Caco-2 (cell line): ENCODE measurements around the gene TRPC4AP. TPM values are rescaled to one million over a fixed set of nuclear protein-coding genes. Genes with fewer than 3 reads are reported as not detected.

Experiments
- BruUV-seq: library from RNA; stranded (reverse); fragments of 400-500 nt; replicated peaks from 2 replicates; lab custom pipeline; 2021; lab: Mats Ljungman, UMichigan
- CTCF ChIA-PET: fragments of 300-600 bp; sonication (Branson Sonifier 250); formaldehyde crosslinking; loops from one replicate; lab custom pipeline; 2022; ENCODE audit warnings: antibody characterized with exemption; lab: Charles Lee
- POLR2A ChIA-PET: fragments of 300-600 bp; sonication (Branson Sonifier 250); formaldehyde crosslinking; loops from one replicate; lab custom pipeline; 2022; ENCODE audit warnings: antibody characterized with exemption; lab: Charles Lee
- DNase-seq, 2 experiments: peaks; one replicate each; pipeline versions ENCODE4 v3.0.0 to v3.0.0-alpha.2; 2020 to 2022
- H3K27me3 ChIP-seq: replicated peaks from 2 replicates; pipeline ENCODE4 v1.6.0; 2011; ENCODE audit warnings: low read length; ENCODE audit not compliant: control insufficient read depth, insufficient read depth
- H3K36me3 ChIP-seq: 2 replicates; pipeline ENCODE4 v1.5.1; 2011; ENCODE audit warnings: low read length; ENCODE audit not compliant: control insufficient read depth, insufficient read depth
- H3K4me1 ChIP-seq: fragments of 250-450 bp; sonication (Bioruptor Pico); 2 replicates; pipeline ENCODE4 v1.5.1; 2020; ENCODE audit warnings: mild to moderate bottlenecking
- H3K4me3 ChIP-seq: 2 replicates; pipeline ENCODE4 v1.5.1; 2011; ENCODE audit warnings: low read depth, mild to moderate bottlenecking, control low read depth, low read length
- H3K9me3 ChIP-seq: fragments of 250-450 bp; sonication (Bioruptor Pico); 2 replicates; pipeline ENCODE4 v1.5.1; 2020; ENCODE audit warnings: mild to moderate bottlenecking, moderate library complexity
- H3K27ac Mint-ChIP-seq: one replicate; pipeline ENCODE4 v1.8.0; 2022; ENCODE audit warnings: mixed read lengths; ENCODE audit not compliant: unreplicated experiment
- H3K27me3 Mint-ChIP-seq: one replicate; pipeline ENCODE4 v1.8.0; 2022; ENCODE audit warnings: mixed read lengths; ENCODE audit not compliant: insufficient read depth, unreplicated experiment
- H3K36me3 Mint-ChIP-seq: one replicate; pipeline ENCODE4 v1.8.0; 2022; ENCODE audit warnings: mild to moderate bottlenecking, mixed read lengths; ENCODE audit not compliant: insufficient read depth, unreplicated experiment
- H3K4me1 Mint-ChIP-seq: one replicate; pipeline ENCODE4 v1.8.0; 2022; ENCODE audit warnings: low read depth, mixed read lengths; ENCODE audit not compliant: unreplicated experiment
- H3K4me3 Mint-ChIP-seq: one replicate; pipeline ENCODE4 v1.8.0; 2022; ENCODE audit warnings: mild to moderate bottlenecking, moderate library complexity, mixed read lengths; ENCODE audit not compliant: unreplicated experiment
- H3K9me3 Mint-ChIP-seq: one replicate; pipeline ENCODE4 v1.8.0; 2022; ENCODE audit warnings: mixed read lengths; ENCODE audit not compliant: unreplicated experiment
- CTCF ChIP-seq, 2 experiments: fragments of 200-600 bp in 1 of 2; IDR thresholded peaks; 1 replicate in 1 of 2; 2 replicates in 1 of 2; pipeline versions ENCODE4 v1.5.1 to v1.8.0; 2011 to 2022; ENCODE audit warnings: antibody characterized with exemption in 1 of 2, control low read depth in 1 of 2, inconsistent platforms in 1 of 2, low read depth in 1 of 2, low read length in 1 of 2, mild to moderate bottlenecking in 1 of 2, moderate library complexity in 1 of 2; ENCODE audit not compliant: insufficient read depth in 1 of 2, severe bottlenecking in 1 of 2, unreplicated experiment in 1 of 2
- intact Hi-C: fragments of 100-400 bp; cut with micrococcal nuclease; formaldehyde crosslinking; loops from one replicate; pipeline ENCODE4 v1.10.0; 2022; ENCODE audit not compliant: unreplicated experiment
- total RNA-seq: library from RNA; stranded (reverse); gene quantifications from 2 replicates; pipeline ENCODE4 v1.2.3, GENCODE V29; 2022

The TRPC4AP gene
- total RNA-seq, 1 experiment from 2014 or later = 144 TPM

- Mint-ChIP-seq H3K27me3 (no peaks in the 10 kb centered on the region), H3K4me1 (peaks cover 46% of the 10 kb centered on the region), H3K36me3 (peaks cover 52% of the 10 kb centered on the region), H3K27ac (peak overlapping the region; percentile 38), H3K9me3 (no peaks in the 10 kb centered on the region), H3K4me3 (no peak overlapping the region)
- Histone ChIP-seq H3K27me3 (no peaks in the 10 kb centered on the region), H3K9me3 (no peaks in the 10 kb centered on the region), H3K36me3 (no peaks in the 10 kb centered on the region), H3K4me1 (peaks cover 43% of the 10 kb centered on the region), H3K4me3 (no peak overlapping the region)
- BruUV-seq = no TSS peak
- CTCF ChIA-PET = interaction anchor here (1.0 to 2.6 kb wide), 2 partner anchors 52 to 224 kb away, joined by 3 to 13 read pairs; partner anchors contain the start of gene TRPC4AP
- no peak for DNase-seq
- no peak for TF ChIP-seq CTCF (IDR thresholded peaks at IDR 0.05; ENCODE audit: insufficient read depth in 1 of 2, low read depth in 1 of 2, low read length in 1 of 2, severe bottlenecking in 1 of 2, unreplicated experiment in 1 of 2)
- intact Hi-C loops = no loop called here
- POLR2A ChIA-PET = interaction anchor here (0.8 kb wide), 1 partner anchor 10 kb away, joined by 3 read pairs; no protein-coding TSS in a partner anchor
Measured at GRCh38 chr20:35040646-35041045, 52.0 kb downstream of the TRPC4AP start.

- peak overlapping the region; percentile 33 for H3K4me3 Mint-ChIP-seq
- BruUV-seq = no TSS peak
- peaks cover 2% of the 10 kb centered on the region; the same call in 1 of the 2 replicates for H3K36me3 ChIP-seq
- TF ChIP-seq CTCF (IDR thresholded peaks at IDR 0.05; ENCODE audit: insufficient read depth in 1 of 2, low read depth in 1 of 2, low read length in 1 of 2, severe bottlenecking in 1 of 2, unreplicated experiment in 1 of 2) = no peak
- H3K4me3 ChIP-seq = no peak overlapping the region
- H3K4me1 Mint-ChIP-seq = peaks cover 46% of the 10 kb centered on the region
- no peaks in the 10 kb centered on the region for H3K9me3 ChIP-seq
- H3K9me3 Mint-ChIP-seq = no peaks in the 10 kb centered on the region
- POLR2A ChIA-PET = interaction anchor here (0.8 to 2.2 kb wide), 7 partner anchors 11 to 164 kb away, joined by 3 to 18 read pairs (median 8); partner anchors contain the start of genes ACSS2, EDEM2, GSS and MYH7B
- intact Hi-C loops = loop anchor here (1.0 to 10.0 kb wide), 4 partner anchors 52 to 577 kb away; partner anchors contain the start of gene TRPC4AP
- no peak for DNase-seq
- no peaks in the 10 kb centered on the region for H3K27me3 Mint-ChIP-seq
- CTCF ChIA-PET = interaction anchor here (1.0 to 2.6 kb wide), 12 partner anchors 9 to 270 kb away, joined by 3 to 18 read pairs (median 6); partner anchors contain the start of genes EDEM2, MYH7B and TRPC4AP
- H3K27ac Mint-ChIP-seq = peak overlapping the region; percentile 38
- peaks cover 43% of the 10 kb centered on the region for H3K4me1 ChIP-seq
- no peaks in the 10 kb centered on the region for H3K27me3 ChIP-seq
- peaks cover 51% of the 10 kb centered on the region for H3K36me3 Mint-ChIP-seq
Measured at GRCh38 chr20:35039846-35040489, 52.6 kb downstream of the TRPC4AP start.

GRCh38 chr20:35039146-35039545, 53.5 kb downstream of the TRPC4AP start:
- peak overlapping the region; percentile 38 for H3K27ac Mint-ChIP-seq

More at GRCh38 chr20:35039146-35039545, 53.5 kb downstream of the TRPC4AP start:
- Mint-ChIP-seq H3K27me3 (no peaks in the 10 kb centered on the region), H3K36me3 (peaks cover 51% of the 10 kb centered on the region), H3K9me3 (no peaks in the 10 kb centered on the region), H3K4me1 (peaks cover 46% of the 10 kb centered on the region), H3K4me3 (peak overlapping the region; percentile 33)
- ChIA-PET CTCF (interaction anchor here (0.5 to 2.6 kb wide), 19 partner anchors 10 to 269 kb away, joined by 3 to 18 read pairs (median 6); partner anchors contain the start of genes ACSS2, EDEM2, GGT7 and MYH7B), POLR2A (interaction anchor here (0.6 to 2.2 kb wide), 16 partner anchors 10 to 1046 kb away, joined by 3 to 18 read pairs (median 5); partner anchors contain the start of genes ACSS2, CEP250, EDEM2 and GSS)
- Histone ChIP-seq H3K27me3 (no peaks in the 10 kb centered on the region), H3K9me3 (no peaks in the 10 kb centered on the region), H3K36me3 (peaks cover 5% of the 10 kb centered on the region), H3K4me3 (no peak overlapping the region), H3K4me1 (peaks cover 43% of the 10 kb centered on the region)
- intact Hi-C loops = loop anchor here (1.0 to 10.0 kb wide), 4 partner anchors 53 to 578 kb away; partner anchors contain the start of gene TRPC4AP
- no peak for TF ChIP-seq CTCF (IDR thresholded peaks at IDR 0.05; ENCODE audit: insufficient read depth in 1 of 2, low read depth in 1 of 2, low read length in 1 of 2, severe bottlenecking in 1 of 2, unreplicated experiment in 1 of 2)
- peak; percentile 89 to 95 for DNase-seq
- BruUV-seq = no TSS peak
